Activated CD4-positive, alpha-beta T cell treated with anti-CD3 and anti-CD28 coated beads for 24 hours (primary cell): ENCODE data around the gene SPDYE18.
"Not testable (repeated sequence)": the region's sequence is repeated elsewhere in the genome, so short reads cannot be mapped to it uniquely, and the experiment has no call there.

Experiments used
- DNase-seq, 2 donors: peaks; one replicate each; pipeline ENCODE4 v3.0.0-alpha.2; 2020; ENCODE audit warnings: low read depth in 2 of 2

Gene SPDYE18

DNA sequence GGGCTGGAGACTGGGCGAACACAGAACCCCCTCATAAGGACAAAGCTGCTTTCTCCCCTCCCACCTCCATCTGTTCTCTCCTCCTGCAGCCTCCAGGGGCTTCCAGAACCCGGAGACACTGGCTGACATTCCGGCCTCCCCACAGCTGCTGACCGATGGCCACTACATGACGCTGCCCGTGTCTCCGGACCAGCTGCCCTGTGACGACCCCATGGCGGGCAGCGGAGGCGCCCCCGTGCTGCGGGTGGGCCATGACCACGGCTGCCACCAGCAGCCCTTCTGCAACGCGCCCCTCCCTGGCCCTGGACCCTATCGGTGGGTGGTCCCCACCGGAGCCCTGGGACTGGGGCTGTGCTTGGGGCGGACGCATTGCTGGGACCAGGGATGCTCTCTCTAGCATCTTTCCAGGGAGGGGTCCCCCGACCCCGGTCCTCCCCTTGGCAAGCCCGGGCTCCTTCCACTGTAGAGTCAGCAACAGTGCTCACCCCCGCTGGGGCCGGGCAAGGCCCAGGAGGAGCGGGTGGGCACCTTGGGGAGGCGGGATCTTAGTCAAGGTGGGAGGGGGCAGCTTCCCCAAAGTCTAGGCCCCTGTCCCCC lies 56.8 kb downstream of the SPDYE18 start:
- not testable (repeated sequence) for DNase-seq

DNA sequence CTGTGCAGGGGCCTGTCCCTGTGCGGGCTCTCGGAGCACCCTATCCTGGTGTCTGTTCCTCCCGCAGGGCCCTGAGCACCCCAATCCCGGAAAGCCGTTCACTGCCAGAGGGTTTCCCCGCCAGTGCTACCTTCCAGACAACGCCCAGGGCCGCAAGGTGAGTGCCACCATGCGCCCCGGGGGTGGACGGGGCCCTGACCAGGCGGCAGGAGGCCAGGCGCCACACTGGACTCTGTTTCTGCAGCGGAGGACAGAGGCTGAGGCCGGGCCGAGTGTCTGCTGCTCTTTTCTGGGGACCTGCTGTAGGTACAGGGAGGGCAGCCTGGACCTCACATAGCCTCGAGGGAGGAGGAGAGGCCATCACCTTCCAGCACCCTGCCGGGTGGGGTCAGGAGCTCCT lies 58.2 kb downstream of the SPDYE18 start:
- not testable (repeated sequence) for DNase-seq

- not testable (repeated sequence) for DNase-seq
These were observed 59.1 kb downstream of the SPDYE18 start for GRCh38 chr7:77003241-77003640.

DNA sequence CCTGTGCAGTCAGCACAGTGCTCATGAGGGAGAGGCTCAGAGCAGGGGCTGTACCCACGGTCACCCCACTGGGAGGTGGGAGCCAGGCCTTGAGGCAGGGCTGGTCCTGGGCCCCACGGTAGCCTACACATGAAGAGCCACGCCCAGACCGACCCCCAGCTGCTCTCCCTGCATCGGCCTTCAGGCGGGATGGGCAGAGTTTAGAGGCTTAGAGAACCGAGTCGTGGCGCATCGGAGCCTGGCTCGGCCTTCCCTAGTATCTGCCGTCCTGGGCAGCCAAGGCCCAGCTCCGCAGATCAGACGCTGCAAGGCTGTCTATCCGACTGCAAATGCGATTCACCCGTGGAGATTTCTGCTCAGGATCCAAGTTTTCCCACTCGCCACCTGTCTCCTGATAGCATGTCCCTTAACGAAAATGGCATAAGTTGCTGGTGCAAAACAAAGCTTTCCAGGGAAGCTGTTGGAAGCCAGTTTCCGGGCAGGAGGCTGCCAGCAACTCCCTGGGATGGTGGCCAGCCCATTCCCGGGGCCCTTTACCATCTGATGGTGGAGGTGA lies 59.6 kb downstream of the SPDYE18 start:
- DNase-seq, result not testable (repeated sequence)

GRCh38 chr7:77002104-77002503 lies 60.3 kb downstream of the SPDYE18 start:
- DNase-seq, result not testable (repeated sequence)
